NCI-H2227 (cell line): ENCODE data around the gene C12orf57.
"Not testable (repeated sequence)": the region's sequence is repeated elsewhere in the genome, so short reads cannot be mapped to it uniquely, and the experiment has no call there.

Experiments
- DNase-seq: peaks from one replicate; lab custom pipeline; 2025; ENCODE audit not compliant: unreplicated experiment; lab: John Stamatoyannopoulos, UW

C12orf57 gene

GRCh38 chr12:6943722-6944380 is at the start of gene C12orf57, which contains the start of gene RNU7-1:
C12orf57 (plus strand) TSS chr12:6944022; CDS start chr12:6944122, 100 bp downstream.
RNU7-1 (plus strand) TSS chr12:6943816.
- peak; percentile 82 for DNase-seq

- DNase-seq, result no peak
Measured at GRCh38 chr12:6894321-6894720, 49.5 kb upstream of the C12orf57 start.

GRCh38 chr12:6896846-6897435 is 46.9 kb upstream of the C12orf57 start:
- DNase-seq, result no peak

- no peak for DNase-seq
Measured at GRCh38 chr12:6899427-6899826, 44.4 kb upstream of the C12orf57 start.

- DNase-seq, result no peak
Measured at GRCh38 chr12:6899837-6900519, 43.8 kb upstream of the C12orf57 start.

- no peak for DNase-seq
Measured at GRCh38 chr12:6902448-6902847, 41.4 kb upstream of the C12orf57 start.

GRCh38 chr12:6903722-6904121 is 40.1 kb upstream of the C12orf57 start:
- DNase-seq, result no peak

- peak; percentile 96 for DNase-seq
Measured at GRCh38 chr12:6904280-6905276, 39.2 kb upstream of the C12orf57 start, which contains the start of gene LRRC23. LRRC23 (plus strand) TSS chr12:6904822; CDS start chr12:6905634, 812 bp downstream.

- DNase-seq, result no peak
Measured at GRCh38 chr12:6905414-6906040, 38.3 kb upstream of the C12orf57 start.

- DNase-seq, result not testable (repeated sequence)
Measured at GRCh38 chr12:6908141-6908540, 35.7 kb upstream of the C12orf57 start.

GRCh38 chr12:6909421-6910145 is 34.2 kb upstream of the C12orf57 start:
- no peak for DNase-seq

- DNase-seq, result no peak
Measured at GRCh38 chr12:6912164-6912935, 31.5 kb upstream of the C12orf57 start.

GRCh38 chr12:6914246-6914946 is 29.4 kb upstream of the C12orf57 start, which contains the start of gene ENO2:
ENO2 (plus strand) TSS chr12:6914580; CDS start chr12:6915833, 1,253 bp downstream.
- peak; percentile 78 for DNase-seq

GRCh38 chr12:6914947-6915788 is 28.7 kb upstream of the C12orf57 start:
- peak; percentile 71 for DNase-seq

GRCh38 chr12:6915789-6916285 is 28.0 kb upstream of the C12orf57 start:
- DNase-seq, result no peak

- DNase-seq, result no peak
Measured at GRCh38 chr12:6916426-6917200, 27.2 kb upstream of the C12orf57 start.
